ELF-1 (cell line): ENCODE data around the gene PLEKHA1.

Experiments used
- DNase-seq: peaks from one replicate; pipeline ENCODE4 v3.0.0-alpha.2; 2016; ENCODE audit warnings: low read depth, low spot score

Gene PLEKHA1

DNA sequence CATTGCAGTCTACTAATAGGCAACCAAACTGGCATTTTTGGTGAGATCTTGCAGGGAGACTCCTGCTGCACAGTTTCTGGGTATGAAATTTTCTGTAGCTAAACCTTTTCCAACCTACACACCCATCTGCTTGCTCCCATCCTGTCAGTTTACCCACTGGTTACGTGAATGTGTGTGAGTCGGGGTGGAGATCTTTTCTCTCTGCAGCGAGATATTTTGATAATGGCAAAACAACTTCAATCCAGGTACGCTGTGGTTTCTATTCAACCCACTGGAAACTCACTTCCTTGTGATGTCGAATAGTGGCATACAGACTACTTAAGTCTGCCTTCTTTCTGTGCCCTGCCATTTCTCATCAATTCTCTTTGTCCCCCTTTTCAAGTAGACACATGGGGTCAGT lies 4.5 kb downstream of the PLEKHA1 start:
- DNase-seq = no peak

DNA sequence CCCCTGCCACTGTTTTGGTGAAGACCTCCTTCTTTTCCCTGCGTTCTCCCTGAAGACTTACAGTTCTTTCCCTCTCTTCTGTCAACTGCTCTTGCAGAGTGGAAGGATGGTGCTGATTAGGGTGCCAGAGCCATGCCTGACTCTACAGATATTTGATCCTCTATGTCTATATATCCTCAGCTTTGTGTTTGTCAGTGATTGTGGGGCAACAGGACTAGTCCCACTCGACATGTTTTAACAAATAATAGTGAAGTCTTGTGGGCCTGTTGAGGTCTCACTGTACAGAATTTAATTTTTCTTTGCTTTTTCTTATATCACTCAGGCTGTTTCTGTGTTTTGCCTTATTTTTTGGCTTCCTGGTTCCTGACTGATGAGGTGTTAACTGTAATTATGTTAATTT lies 5.0 kb downstream of the PLEKHA1 start:
- DNase-seq = no peak

- DNase-seq = no peak
Observed at GRCh38 chr10:122380703-122381102, 6.2 kb downstream of the PLEKHA1 start.

DNA sequence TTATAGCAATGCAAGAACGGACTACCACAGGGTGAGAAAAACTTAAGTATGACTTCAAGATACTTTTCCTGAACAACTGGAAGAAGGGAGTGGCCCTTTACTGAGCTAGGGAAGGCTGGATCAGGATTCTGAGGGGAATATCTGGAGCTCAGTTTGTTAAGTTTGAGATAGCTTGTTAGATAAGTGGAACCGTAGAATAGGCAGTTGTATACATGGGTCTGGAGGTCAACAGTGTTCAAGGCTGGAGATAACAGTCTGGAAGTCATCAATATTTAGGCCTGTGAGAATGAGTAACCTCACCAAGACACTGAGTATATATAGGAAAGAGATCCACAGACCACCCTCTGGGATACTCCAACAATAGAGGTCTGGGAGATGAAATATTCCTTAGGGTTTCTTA lies 7.2 kb downstream of the PLEKHA1 start:
- no peak for DNase-seq

GRCh38 chr10:122386514-122386913 lies 12.0 kb downstream of the PLEKHA1 start:
- no peak for DNase-seq

GRCh38 chr10:122387572-122387971 lies 13.1 kb downstream of the PLEKHA1 start:
- no peak for DNase-seq

- no peak for DNase-seq
Observed at GRCh38 chr10:122388287-122388997, 13.9 kb downstream of the PLEKHA1 start.

- no peak for DNase-seq
Observed at GRCh38 chr10:122390271-122390670, 15.8 kb downstream of the PLEKHA1 start.

DNA sequence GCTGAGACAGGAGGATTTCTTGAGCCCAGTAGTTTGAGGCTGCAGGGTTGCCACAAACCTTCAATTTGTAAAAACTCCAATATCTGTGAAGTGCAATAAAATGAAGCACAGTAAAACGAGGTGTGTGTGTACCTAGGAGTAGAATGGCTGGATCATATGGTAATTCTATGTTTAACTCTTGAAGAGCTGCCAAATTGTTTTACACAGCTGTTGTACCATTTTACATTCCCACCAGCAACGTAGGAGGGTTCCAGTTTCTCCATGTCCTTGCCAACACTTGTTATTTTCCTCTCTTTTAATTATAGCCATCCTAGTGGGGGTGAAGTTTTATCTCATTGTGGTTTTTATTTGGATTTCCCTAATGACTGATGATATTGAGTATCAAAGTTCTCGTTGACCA lies 16.2 kb downstream of the PLEKHA1 start:
- no peak for DNase-seq

DNA sequence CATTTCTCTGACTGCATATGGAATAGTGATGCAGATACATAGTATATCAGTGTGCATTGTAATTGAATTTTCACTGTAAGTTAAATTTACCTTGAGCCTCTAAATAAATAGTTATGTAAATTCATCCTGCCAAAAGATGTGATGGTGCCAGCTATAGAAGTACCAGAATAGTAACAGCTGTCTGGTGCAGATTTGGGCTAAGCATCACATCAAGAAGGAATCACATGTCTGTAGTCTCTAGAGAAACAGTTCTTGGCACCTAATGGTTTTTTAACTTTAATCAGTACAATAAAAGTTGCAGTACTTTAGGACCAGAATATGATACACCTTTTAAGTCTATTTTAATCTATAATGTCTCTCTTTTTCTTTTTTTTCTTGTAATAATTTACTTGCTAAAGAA lies 17.4 kb downstream of the PLEKHA1 start:
- no peak for DNase-seq

DNA sequence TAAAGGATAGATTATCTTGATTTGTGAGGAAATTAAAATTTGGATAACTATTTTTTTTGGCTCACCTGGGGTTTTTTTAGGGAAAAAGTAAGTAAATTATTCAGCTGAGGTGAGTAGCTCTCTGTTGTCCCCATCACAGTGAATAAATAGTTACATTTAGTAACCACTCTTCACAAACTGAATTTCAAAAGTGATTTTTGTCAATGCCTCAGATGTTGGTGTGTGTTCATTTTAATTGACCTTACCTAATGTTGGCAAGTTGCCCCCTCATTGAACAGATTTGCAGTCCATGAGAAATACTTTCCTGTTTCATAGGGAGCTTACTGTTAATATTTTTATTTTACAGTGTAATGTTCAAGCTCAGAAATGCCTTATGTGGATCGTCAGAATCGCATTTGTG lies 18.3 kb downstream of the PLEKHA1 start:
- DNase-seq = no peak

- DNase-seq = no peak
Observed at GRCh38 chr10:122393288-122393687, 18.8 kb downstream of the PLEKHA1 start.

DNA sequence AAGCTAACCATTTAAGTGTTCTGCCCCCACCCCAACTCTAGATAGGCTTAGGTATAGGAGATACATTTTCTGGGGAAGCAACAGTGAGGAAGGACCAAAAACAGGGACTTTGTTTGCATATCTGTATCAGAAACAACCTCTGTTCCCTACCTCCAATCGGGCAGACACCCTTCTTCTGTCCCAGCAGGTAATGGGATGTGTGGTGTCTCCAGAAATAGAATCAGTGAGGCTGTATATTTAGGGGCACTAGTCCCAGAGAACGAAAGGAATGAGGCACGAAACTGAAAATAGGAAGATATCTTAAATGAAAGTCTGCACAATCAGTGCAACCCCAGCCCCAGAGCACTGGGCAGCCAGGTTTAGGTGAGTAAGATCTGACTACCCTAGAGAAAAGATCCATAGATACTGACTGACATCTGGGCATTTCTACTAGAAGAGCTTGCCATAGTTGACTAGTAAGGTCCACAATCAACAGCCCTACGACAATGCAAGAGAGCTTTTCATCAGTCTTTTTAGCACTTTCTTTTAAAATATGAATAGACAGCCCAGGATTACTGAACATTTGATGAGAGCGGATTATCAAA lies 28.1 kb downstream of the PLEKHA1 start:
- no peak for DNase-seq

DNA sequence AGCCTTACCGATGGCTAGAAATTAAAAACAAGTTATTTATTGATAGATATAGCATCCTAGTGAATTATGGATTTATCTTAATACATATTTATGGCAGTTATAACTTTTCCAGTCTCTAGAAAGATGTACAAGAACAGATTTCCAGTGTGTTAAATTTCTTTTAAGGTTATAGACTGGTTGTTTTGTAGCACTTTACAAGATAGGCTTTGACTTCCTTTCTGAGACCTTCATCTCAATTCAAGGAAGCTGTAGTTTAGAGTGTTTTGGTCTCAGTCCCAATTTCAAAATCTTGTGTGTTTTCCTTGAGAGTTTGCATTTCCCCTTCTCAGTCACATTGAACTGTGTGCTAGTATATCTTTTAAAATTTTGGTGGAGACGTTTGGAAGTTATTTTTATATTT lies 30.1 kb downstream of the PLEKHA1 start:
- DNase-seq = no peak

DNA sequence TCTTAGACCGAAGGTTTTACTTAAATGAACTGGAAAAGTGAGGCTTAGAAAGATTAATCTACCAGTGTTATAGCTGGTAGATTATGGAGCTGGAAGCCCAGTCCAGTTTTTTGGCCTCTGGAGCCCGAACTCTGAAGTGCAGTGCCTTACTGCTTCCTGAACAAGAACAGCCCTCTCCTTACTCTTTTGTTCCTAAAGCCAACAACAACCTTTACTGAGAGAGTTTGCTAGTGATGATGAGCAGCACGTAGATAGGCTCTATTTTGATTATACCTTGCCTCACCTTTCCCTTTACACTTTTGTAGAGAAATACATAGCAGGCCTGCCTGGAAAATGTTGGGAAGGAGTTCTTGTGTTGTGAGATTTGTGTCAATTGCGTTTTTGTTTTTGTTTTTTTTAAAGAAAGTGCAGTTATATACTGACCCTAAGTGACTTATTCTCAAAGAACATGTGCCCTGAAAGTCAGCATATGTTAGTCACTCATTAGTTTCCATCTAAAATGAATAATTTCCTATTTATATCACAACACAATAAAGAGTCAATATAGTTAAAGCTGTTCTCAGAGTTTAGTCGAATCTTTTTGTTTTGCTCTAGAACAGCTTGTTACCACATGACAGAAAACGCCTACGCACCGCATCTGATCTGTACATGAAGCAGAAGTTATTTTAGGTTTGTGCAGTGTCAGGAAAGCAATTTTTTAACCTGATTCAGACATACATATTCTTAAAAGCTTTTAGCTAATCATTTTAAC lies 33.0 kb downstream of the PLEKHA1 start:
- DNase-seq = no peak

GRCh38 chr10:122413327-122413726 lies 38.8 kb downstream of the PLEKHA1 start:
- no peak for DNase-seq

GRCh38 chr10:122417667-122418066 lies 43.2 kb downstream of the PLEKHA1 start:
- DNase-seq = no peak

- DNase-seq = no peak
Observed at GRCh38 chr10:122419016-122419415, 44.5 kb downstream of the PLEKHA1 start.

- no peak for DNase-seq
Observed at GRCh38 chr10:122419876-122420623, 45.5 kb downstream of the PLEKHA1 start.

GRCh38 chr10:122420624-122421007 lies 46.1 kb downstream of the PLEKHA1 start:
- DNase-seq = no peak

DNA sequence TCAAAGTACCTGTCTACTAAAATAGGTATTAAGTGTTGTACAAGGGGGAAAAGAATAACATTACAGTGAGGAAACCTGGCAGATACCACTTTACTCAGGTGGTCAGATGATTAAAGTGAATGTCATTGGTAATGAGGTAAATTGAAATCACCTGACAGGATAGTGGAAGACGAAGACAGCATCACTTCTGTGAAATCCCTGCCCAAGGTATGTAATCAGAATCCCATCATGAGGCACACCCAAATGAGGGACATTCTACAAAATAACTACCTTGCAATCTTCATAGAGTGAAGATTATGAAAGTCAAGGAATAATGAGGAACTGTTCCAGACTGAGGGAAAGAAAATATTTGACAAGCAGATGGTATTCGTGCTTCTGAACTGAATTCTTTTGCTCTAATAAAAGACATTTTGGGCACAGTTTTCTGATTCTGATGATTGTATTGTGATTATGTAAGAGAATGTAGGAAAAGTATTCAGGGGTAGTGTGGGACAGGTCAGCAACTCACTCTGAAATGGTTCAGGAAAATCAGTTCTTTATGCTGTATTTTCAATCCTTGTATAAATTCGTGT lies 46.6 kb downstream of the PLEKHA1 start:
- DNase-seq = no peak

DNA sequence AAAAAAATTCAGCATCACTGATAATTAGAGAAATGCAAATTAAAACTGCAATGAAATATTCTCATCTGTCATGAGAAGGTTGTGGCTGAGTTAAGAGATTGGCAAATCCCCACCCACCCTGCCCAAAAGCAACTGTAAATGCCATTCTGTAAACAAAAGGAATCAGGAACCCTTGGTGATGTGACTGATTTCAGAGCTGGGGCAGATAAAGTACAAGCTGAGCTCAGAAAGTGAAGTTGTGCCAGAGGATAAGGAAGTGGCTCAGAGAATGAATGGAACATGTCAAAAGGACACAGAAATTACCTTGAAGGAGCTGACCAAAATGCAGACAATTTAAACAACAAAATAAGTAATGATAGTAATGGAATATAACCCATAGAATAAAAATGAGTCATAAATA lies 47.2 kb downstream of the PLEKHA1 start:
- no peak for DNase-seq
